PC-3 (cell line): ENCODE results near the gene LGALS3BP.

Source experiments
- CTCF ChIP-seq: fragments of 300-600 bp; sonication (generic); conservative IDR thresholded peaks from 2 replicates; pipeline ENCODE4 v1.5.1; 2017; ENCODE audit warnings: antibody characterized with exemption, low read depth, mild to moderate bottlenecking, low read length
- EZH2 ChIP-seq: fragments of 300-600 bp; sonication (generic); IDR thresholded peaks from one replicate; pipeline ENCODE4 v1.6.1; 2017; ENCODE audit warnings: antibody characterized with exemption, mild to moderate bottlenecking, low read length; ENCODE audit not compliant: unreplicated experiment
- EZH2phosphoT487 ChIP-seq: fragments of 300-600 bp; sonication (generic); IDR thresholded peaks from 2 replicates; pipeline ENCODE4 v1.6.1; 2018; ENCODE audit warnings: mild to moderate bottlenecking, antibody characterized with exemption, low read length, borderline replicate concordance

- no peak for TF ChIP-seq CTCF
- no peak for TF ChIP-seq EZH2
- no peak for TF ChIP-seq EZH2phosphoT487
Measured at GRCh38 chr17:78947235-78948149, 32.2 kb downstream of the LGALS3BP start.
